Tibial nerve (tissue), 4 donors: Measurements from ENCODE around the gene KEAP1. TPM values are rescaled to one million over a fixed set of nuclear protein-coding genes. Genes with fewer than 3 reads are reported as not detected.
"Not testable (repeated sequence)": the region's sequence is repeated elsewhere in the genome, so short reads cannot be mapped to it uniquely, and the experiment has no call there.

ENCODE experiments used
- DNase-seq, 2 donors: peaks; one replicate each; pipeline ENCODE4 v3.0.0-alpha.2; 2019; ENCODE audit warnings: low spot score in 2 of 2
- H3K27ac ChIP-seq, 4 donors: fragments of 200-600 bp; sonication (generic) in 3 of 4; one replicate each; pipeline ENCODE4 v1.5.1; 2017 to 2019; ENCODE audit warnings: mild to moderate bottlenecking in 1 of 4
- H3K27me3 ChIP-seq, 2 donors: fragments of 200-600 bp; sonication (generic) in 1 of 2; one replicate each; pipeline versions ENCODE4 v1.5.1 to v1.6.0; 2017 to 2019
- H3K36me3 ChIP-seq, 3 donors: fragments of 200-600 bp; sonication (generic); one replicate each; pipeline ENCODE4 v1.5.1; 2018 to 2019
- H3K4me1 ChIP-seq, 4 donors: fragments of 200-600 bp; sonication (generic) in 3 of 4; one replicate each; pipeline ENCODE4 v1.5.1; 2017 to 2019
- H3K4me3 ChIP-seq, 4 donors: fragments of 200-600 bp; sonication (generic) in 3 of 4; one replicate each; pipeline ENCODE4 v1.5.1; 2017 to 2019; ENCODE audit warnings: mild to moderate bottlenecking in 1 of 4, moderate library complexity in 1 of 4
- H3K9me3 ChIP-seq, 4 donors: fragments of 200-600 bp; sonication (generic) in 3 of 4; one replicate each; pipeline ENCODE4 v1.5.1; 2017 to 2019
- EP300 ChIP-seq, 2 donors: sonication (generic); formaldehyde crosslinking; IDR thresholded peaks; one replicate each; pipeline ENCODE4 v1.6.1; 2017; ENCODE audit warnings: antibody characterized with exemption in 2 of 2, mild to moderate bottlenecking in 1 of 2
- POLR2A ChIP-seq, 2 donors: fragments of 450-650 bp; IDR thresholded peaks; one replicate each; pipeline ENCODE4 v1.6.1; 2017; ENCODE audit warnings: antibody characterized with exemption in 2 of 2, mild to moderate bottlenecking in 2 of 2, moderate library complexity in 2 of 2
- WGBS, 2 donors: methylation state at CpG; one replicate each; pipeline ENCODE4 v1.1.5; 2018; 5-methylcytosine and 5-hydroxymethylcytosine counted together
- total RNA-seq, 4 donors: library from RNA; depleted of rRNA; stranded (reverse); fragments of >200 nt; gene quantifications; one replicate each; pipeline ENCODE4 v1.1.0, GENCODE V29; 2016
- TF ChIP-seq, protein P1 (sequence below), 5 experiments: fragments of 200-600 bp in 3 of 5; fragments of 450-650 bp in 2 of 5; sonication (generic) in 3 of 5; IDR thresholded peaks; one replicate each; pipeline ENCODE4 v1.5.1; 2016 to 2019; ENCODE audit warnings: antibody characterized with exemption in 5 of 5, mild to moderate bottlenecking in 3 of 5, moderate library complexity in 2 of 5

KEAP1 gene
- total RNA-seq, 4 donors from 2014 or later: 45.4 to 52.4 (median 50.7) TPM

DNA sequence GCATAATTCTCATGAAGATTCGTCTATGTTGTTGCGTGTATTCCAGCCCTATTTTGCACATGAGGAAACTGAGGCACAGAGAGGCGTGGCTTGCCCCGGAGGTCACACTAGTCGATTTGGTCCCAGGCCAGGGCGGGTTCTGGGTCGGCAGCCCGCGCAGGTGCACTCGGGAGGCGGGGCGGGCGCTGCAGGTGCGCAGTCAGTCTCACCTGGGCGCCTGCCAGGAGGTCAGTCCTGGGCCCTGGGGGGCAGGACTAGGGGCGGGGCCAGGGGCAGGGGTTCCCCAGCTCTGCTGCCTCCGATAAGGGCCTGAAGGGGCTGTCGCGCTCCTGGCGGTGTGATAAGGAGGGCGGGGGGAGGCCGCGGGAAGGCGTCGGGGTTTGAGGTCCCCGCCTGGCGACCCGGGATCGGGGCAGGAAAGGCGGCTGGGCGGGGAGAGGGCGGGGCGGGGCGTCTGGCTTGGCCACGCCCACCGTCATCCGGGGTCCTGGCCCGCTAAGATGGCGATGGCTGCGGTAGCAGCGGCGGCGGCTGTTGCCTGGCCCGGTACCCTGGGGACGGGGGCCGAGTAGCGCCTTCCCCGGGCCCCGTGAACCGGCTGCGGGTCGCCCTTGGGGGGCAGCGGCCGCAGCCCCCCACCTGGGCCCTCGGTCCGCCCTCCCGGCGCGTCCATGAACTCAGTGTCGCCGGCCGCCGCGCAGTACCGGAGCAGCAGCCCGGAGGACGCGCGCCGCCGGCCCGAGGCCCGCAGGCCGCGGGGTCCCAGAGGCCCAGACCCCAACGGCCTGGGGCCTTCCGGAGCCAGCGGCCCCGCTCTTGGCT lies 40.5 kb upstream of the KEAP1 start, which contains the start of gene ATG4D:
Gene ATG4D, plus strand, starts transcription at position 485 of the 822 bp plus-strand sequence. Its CDS starts 187 bp downstream, at position 672.
- Histone ChIP-seq H3K4me1 (peaks cover 0 to 19% (median 13%) of the 10 kb centered on the region in 4 donors), H3K36me3 (peaks cover 0 to 30% (median 6%) of the 10 kb centered on the region in 3 donors), H3K27me3 (no peaks in the 10 kb centered on the region), H3K4me3 (peak within 1 kb of the TSS; percentile 87 to 99 (median 96)), H3K27ac (peak within 1 kb of the TSS; percentile 84 to 98 (median 94)), H3K9me3 (no peaks in the 10 kb centered on the region)
- WGBS, 2 donors: 2 to 3% methylated on average over 29 to 60 of the region's 79 CpGs
- peak; percentile 56 to 66 for DNase-seq
- TF ChIP-seq, protein P1, sequence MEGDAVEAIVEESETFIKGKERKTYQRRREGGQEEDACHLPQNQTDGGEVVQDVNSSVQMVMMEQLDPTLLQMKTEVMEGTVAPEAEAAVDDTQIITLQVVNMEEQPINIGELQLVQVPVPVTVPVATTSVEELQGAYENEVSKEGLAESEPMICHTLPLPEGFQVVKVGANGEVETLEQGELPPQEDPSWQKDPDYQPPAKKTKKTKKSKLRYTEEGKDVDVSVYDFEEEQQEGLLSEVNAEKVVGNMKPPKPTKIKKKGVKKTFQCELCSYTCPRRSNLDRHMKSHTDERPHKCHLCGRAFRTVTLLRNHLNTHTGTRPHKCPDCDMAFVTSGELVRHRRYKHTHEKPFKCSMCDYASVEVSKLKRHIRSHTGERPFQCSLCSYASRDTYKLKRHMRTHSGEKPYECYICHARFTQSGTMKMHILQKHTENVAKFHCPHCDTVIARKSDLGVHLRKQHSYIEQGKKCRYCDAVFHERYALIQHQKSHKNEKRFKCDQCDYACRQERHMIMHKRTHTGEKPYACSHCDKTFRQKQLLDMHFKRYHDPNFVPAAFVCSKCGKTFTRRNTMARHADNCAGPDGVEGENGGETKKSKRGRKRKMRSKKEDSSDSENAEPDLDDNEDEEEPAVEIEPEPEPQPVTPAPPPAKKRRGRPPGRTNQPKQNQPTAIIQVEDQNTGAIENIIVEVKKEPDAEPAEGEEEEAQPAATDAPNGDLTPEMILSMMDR (IDR thresholded peaks at IDR 0.05): no peak
- TF ChIP-seq EP300 (IDR thresholded peaks at IDR 0.05): peak in 1 of 2 donors; percentile 71
- TF ChIP-seq POLR2A (IDR thresholded peaks at IDR 0.05): peak; percentile 52 to 64

DNA sequence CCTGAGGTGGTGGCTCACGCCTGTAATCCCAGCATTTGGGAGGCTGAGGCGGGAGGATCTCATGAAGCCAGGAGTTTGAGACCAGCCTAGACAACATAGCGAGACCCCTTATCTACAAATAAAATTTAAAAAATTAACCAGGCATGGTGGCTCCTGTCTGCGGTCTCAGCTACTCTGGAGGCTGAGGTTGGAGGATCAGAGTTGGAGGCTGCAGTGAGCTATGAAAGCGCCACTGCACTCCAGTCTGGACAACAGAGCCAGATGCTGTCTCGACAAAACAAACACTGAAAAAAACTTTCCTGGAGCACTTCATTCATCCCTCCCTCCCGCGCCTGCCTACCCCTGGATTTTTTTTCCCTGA lies 39.9 kb upstream of the KEAP1 start:
- DNase-seq: no peak
- peak overlapping the region in 2 of 4 donors; percentile 94 to 99 for H3K4me3 ChIP-seq
- H3K36me3 ChIP-seq: peaks cover 0 to 24% (median 6%) of the 10 kb centered on the region in 3 donors
- TF ChIP-seq POLR2A (IDR thresholded peaks at IDR 0.05) (no peak), EP300 (IDR thresholded peaks at IDR 0.05) (no peak)
- TF ChIP-seq, protein P1 (IDR thresholded peaks at IDR 0.05): no peak
- peaks cover 0 to 19% (median 13%) of the 10 kb centered on the region in 4 donors for H3K4me1 ChIP-seq
- H3K27me3 ChIP-seq: no peaks in the 10 kb centered on the region
- 57 to 59% methylated on average over 8 of the region's 8 CpGs for WGBS, 2 donors
- peak overlapping the region in 3 of 4 donors; percentile 90 to 98 (median 97) for H3K27ac ChIP-seq
- H3K9me3 ChIP-seq: no peaks in the 10 kb centered on the region

DNA sequence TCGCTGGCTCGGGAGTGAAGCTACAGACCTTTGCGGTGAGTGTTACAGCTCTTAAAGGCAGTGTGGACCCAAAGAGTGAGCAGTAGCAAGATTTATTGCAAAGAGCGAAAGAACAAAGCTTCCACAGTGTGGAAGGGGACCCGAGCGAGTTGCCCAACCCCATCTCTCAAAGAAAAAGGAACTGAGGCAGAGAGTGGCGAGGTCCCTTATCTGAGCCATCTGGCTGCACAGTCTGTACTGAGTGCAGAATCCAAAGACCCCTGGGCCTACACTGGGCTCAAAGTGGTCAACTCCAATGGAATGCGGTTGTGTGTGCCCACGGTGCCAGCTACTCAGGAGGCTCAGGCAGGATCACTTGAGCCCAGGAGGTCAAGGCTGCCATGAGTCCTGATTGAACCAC lies 35.9 kb upstream of the KEAP1 start:
- H3K4me3 ChIP-seq, H3K9me3 ChIP-seq, DNase-seq, H3K36me3 ChIP-seq, H3K4me1 ChIP-seq, H3K27me3 ChIP-seq, H3K27ac ChIP-seq: not testable (repeated sequence)
- WGBS, 2 donors: 41 to 44% methylated on average over 9 of the region's 9 CpGs

DNA sequence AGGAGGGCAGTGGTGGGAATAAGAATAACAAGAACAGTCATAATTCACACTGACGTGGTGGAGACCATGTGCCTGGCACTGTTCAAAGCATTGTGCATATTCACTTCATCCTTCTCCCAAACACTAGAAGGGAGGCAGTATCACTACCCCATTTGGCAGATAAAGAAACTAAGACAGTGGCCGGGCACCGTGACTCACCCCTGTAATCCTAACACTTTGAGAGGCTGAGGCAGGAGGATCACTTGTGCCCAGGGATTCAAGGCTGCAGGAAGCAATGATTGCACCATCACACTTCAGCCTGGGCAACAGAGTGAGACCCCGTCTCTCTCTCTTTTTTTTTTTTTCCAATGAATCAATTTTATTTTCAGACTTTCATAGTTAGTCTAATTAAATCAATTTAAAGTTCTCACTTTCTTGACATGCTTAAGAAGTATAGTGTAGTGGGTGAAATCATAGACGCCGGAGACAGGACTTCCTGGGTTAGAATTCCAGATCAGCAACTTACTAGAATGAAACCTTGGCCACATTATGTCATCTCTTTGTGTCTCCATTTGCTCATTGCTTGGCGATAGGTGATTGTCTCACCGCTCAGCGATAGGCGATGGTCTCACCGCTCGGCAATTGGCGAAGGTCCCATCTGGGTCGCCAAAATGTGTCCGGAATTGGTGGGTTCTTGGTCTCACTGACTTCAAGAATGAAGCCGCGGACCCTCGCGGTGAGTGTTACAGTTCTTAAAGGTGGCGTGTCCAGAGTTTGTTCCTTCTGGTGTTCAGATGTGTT lies 35.2 kb upstream of the KEAP1 start:
- Histone ChIP-seq H3K9me3 (no peaks in the 10 kb centered on the region), H3K36me3 (no peaks in the 10 kb centered on the region), H3K4me3 (no peak overlapping the region), H3K27me3 (no peaks in the 10 kb centered on the region), H3K27ac (no peak overlapping the region), H3K4me1 (peaks cover 0 to 4% (median 0%) of the 10 kb centered on the region in 4 donors)
- TF ChIP-seq, protein P1 (IDR thresholded peaks at IDR 0.05): no peak
- TF ChIP-seq POLR2A (IDR thresholded peaks at IDR 0.05) (no peak), EP300 (IDR thresholded peaks at IDR 0.05) (no peak)
- DNase-seq: no peak
- WGBS, 2 donors: 73 to 75% methylated on average over 20 of the region's 20 CpGs

DNA sequence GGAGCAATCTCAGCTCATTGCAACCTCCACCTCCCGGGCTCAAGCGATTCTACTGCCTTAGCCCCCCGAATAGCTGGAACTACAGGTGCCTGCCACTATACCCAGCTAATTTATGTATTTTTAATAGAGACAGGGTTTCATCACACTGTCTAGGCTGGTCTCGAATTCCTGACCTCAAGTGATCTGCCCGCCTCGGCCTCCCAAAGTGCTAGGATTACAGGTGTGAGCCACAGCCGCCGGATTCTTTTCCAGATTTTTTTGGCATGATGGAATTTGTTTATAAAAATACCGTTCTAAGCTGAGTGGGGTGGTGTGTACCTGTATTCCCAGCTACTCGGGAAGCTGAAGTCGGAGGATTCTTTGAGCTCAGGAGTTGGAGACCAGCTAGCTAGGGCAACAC lies 34.5 kb upstream of the KEAP1 start:
- no peaks in the 10 kb centered on the region for H3K27me3 ChIP-seq
- TF ChIP-seq, protein P1 (IDR thresholded peaks at IDR 0.05): no peak
- TF ChIP-seq POLR2A (IDR thresholded peaks at IDR 0.05): no peak
- no peak for TF ChIP-seq EP300 (IDR thresholded peaks at IDR 0.05)
- no peak for DNase-seq
- no peaks in the 10 kb centered on the region for H3K9me3 ChIP-seq
- no peak overlapping the region for H3K4me3 ChIP-seq
- H3K27ac ChIP-seq: no peak overlapping the region
- H3K4me1 ChIP-seq: no peaks in the 10 kb centered on the region
- no peaks in the 10 kb centered on the region for H3K36me3 ChIP-seq
- 82% methylated on average over 11 of the region's 11 CpGs for WGBS, 2 donors
